Endothelial cell of umbilical vein (primary cell): ENCODE measurements around the gene MEGF10. TPM values are rescaled to one million over a fixed set of nuclear protein-coding genes. Genes with fewer than 3 reads are reported as not detected.

Experiments
- BruUV-seq: library from RNA; stranded (reverse); fragments of 400-500 nt; replicated peaks from 2 replicates; lab custom pipeline; 2021; lab: Mats Ljungman, UMichigan
- CTCF ChIA-PET: fragments of 300-600, 350-600 bp; sonication (Branson Sonifier 250); formaldehyde crosslinking; loops from one replicate; lab custom pipeline; 2021; ENCODE audit warnings: antibody characterized with exemption, inconsistent platforms; lab: Charles Lee
- POLR2A ChIA-PET: fragments of 300-600, 350-600 bp; sonication (Branson Sonifier 250); formaldehyde crosslinking; loops from one replicate; lab custom pipeline; 2021; ENCODE audit warnings: antibody characterized with exemption, inconsistent platforms; lab: Charles Lee
- DNase-seq: peaks from one replicate; pipeline ENCODE4 v3.0.0-alpha.2; 2011; ENCODE audit warnings: low read depth, low spot score
- FAIRE-seq: peaks from 2 replicates; lab custom pipeline; 2011; peaks lifted over from hg19 to GRCh38; lab: Jason Lieb, UNC
- H2AFZ ChIP-seq: 2 replicates; pipeline ENCODE4 v1.6.0; 2012; ENCODE audit warnings: low read depth, low read length, control low read depth, inconsistent platforms
- H3K27ac ChIP-seq: 2 replicates; pipeline ENCODE4 v1.5.1; 2011; ENCODE audit warnings: low read depth, mild to moderate bottlenecking, control low read depth, low read length, moderate library complexity; ENCODE audit not compliant: insufficient read depth
- H3K27me3 ChIP-seq, 2 experiments: 2 replicates each; pipeline versions ENCODE4 v1.6.0 to v1.6.1; 2011; ENCODE audit warnings: low read length in 2 of 2, mixed read lengths in 1 of 2; ENCODE audit not compliant: control insufficient read depth in 2 of 2, insufficient read depth in 2 of 2
- H3K36me3 ChIP-seq, 2 experiments: 2 replicates in 1 of 2; 3 replicates in 1 of 2; pipeline ENCODE4 v1.5.1; 2011; ENCODE audit warnings: low read length in 2 of 2, mild to moderate bottlenecking in 1 of 2, moderate library complexity in 1 of 2; ENCODE audit not compliant: control insufficient read depth in 2 of 2, insufficient read depth in 2 of 2; ENCODE audit errors: extremely low read depth in 1 of 2
- H3K4me1 ChIP-seq: 3 replicates; pipeline ENCODE4 v1.5.1; 2011; ENCODE audit warnings: mild to moderate bottlenecking, low read length; ENCODE audit not compliant: control insufficient read depth, insufficient read depth; ENCODE audit errors: extremely low read depth
- H3K4me2 ChIP-seq: 2 replicates; pipeline ENCODE4 v1.6.1; 2011; ENCODE audit warnings: low read length, control low read depth, mixed read lengths; ENCODE audit not compliant: insufficient read depth
- H3K4me3 ChIP-seq, 3 experiments: fragments of 200-600 bp in 1 of 3; sonication (generic), shearing (Covaris generic) in 1 of 3; replicated peaks in 1 of 3; 2 replicates each; pipeline ENCODE4 v1.5.1; 2011 to 2016; ENCODE audit warnings: control low read depth in 3 of 3, low read length in 3 of 3, mild to moderate bottlenecking in 2 of 3, inconsistent platforms in 1 of 3, low read depth in 1 of 3, moderate library complexity in 1 of 3; ENCODE audit not compliant: insufficient read depth in 1 of 3
- H3K79me2 ChIP-seq: 2 replicates; pipeline ENCODE4 v1.6.0; 2012; ENCODE audit warnings: low read length, inconsistent platforms; ENCODE audit not compliant: control insufficient read depth, insufficient read depth
- H3K9ac ChIP-seq: replicated peaks from 2 replicates; pipeline ENCODE3; 2011; ENCODE audit warnings: low read length, control low read depth; ENCODE audit not compliant: insufficient read depth; ENCODE audit errors: extremely low read depth
- H3K9me1 ChIP-seq: replicated peaks from 3 replicates; pipeline ENCODE4 v1.6.0; 2011; ENCODE audit warnings: mild to moderate bottlenecking, low read length; ENCODE audit not compliant: control insufficient read depth, insufficient read depth; ENCODE audit errors: extremely low read depth
- H3K9me3 ChIP-seq: replicated peaks from 2 replicates; pipeline ENCODE4 v1.5.1; 2012; ENCODE audit warnings: low read length, inconsistent platforms; ENCODE audit not compliant: control insufficient read depth, insufficient read depth
- H4K20me1 ChIP-seq: replicated peaks from 2 replicates; pipeline ENCODE3; 2011; ENCODE audit warnings: mild to moderate bottlenecking, low read length; ENCODE audit not compliant: control insufficient read depth, insufficient read depth; ENCODE audit errors: extremely low read depth
- CTCF ChIP-seq, 2 donors: IDR thresholded peaks; 1 replicate in 1 of 2; 2 replicates in 1 of 2; pipeline ENCODE4 v1.5.1; 2011; ENCODE audit warnings: low read length in 2 of 2, mild to moderate bottlenecking in 2 of 2, moderate library complexity in 2 of 2, control low read depth in 1 of 2, inconsistent platforms in 1 of 2, low read depth in 1 of 2; ENCODE audit not compliant: insufficient read depth in 1 of 2; ENCODE audit errors: extremely low read depth in 1 of 2
- EZH2 ChIP-seq: IDR thresholded peaks from 2 replicates; pipeline ENCODE4 v1.6.1; 2012; ENCODE audit warnings: borderline replicate concordance, low read depth, mild to moderate bottlenecking, moderate library complexity, low read length, inconsistent platforms; ENCODE audit not compliant: severe bottlenecking
- FOS ChIP-seq: IDR thresholded peaks from 2 replicates; pipeline ENCODE4 v1.6.1; 2011; ENCODE audit warnings: mild to moderate bottlenecking, low read length, moderate library complexity, borderline replicate concordance; ENCODE audit not compliant: insufficient read depth
- GATA2 ChIP-seq: IDR thresholded peaks from 2 replicates; pipeline ENCODE4 v1.7.0; 2011; ENCODE audit warnings: low read depth, mild to moderate bottlenecking, moderate library complexity, mixed read lengths, low read length; ENCODE audit not compliant: insufficient read length, insufficient read depth
- JUN ChIP-seq: IDR thresholded peaks from 2 replicates; pipeline ENCODE4 v1.6.1; 2011; ENCODE audit warnings: borderline replicate concordance, low read depth; ENCODE audit not compliant: insufficient read length, insufficient read depth
- MAX ChIP-seq: IDR thresholded peaks from 2 replicates; pipeline ENCODE4 v1.6.1; 2011; ENCODE audit not compliant: insufficient read depth, insufficient read length
- MYC ChIP-seq: IDR thresholded peaks from one replicate; pipeline ENCODE4 v1.6.1; 2011; ENCODE audit warnings: mild to moderate bottlenecking, low read depth, low read length
- POLR2A ChIP-seq: IDR thresholded peaks from 2 replicates; pipeline ENCODE4 v1.6.1; 2012; ENCODE audit warnings: low read depth, mild to moderate bottlenecking, control low read depth, low read length
- POLR2AphosphoS5 ChIP-seq: IDR thresholded peaks from 2 replicates; pipeline ENCODE4 v1.6.1; 2012; ENCODE audit warnings: low read depth, mild to moderate bottlenecking, control low read depth, low read length, moderate library complexity; ENCODE audit not compliant: insufficient read depth
- dilution Hi-C: fragments of 300-500 bp; cut with MboI; formaldehyde crosslinking; loops from one replicate; pipeline ENCODE4 v1.15.0; 2019; ENCODE audit warnings: low sequenced_read_pairs; ENCODE audit not compliant: extremely low pct_ligation_motif_present
- intact Hi-C: fragments of 100-400 bp; cut with micrococcal nuclease; formaldehyde crosslinking; loops from one replicate; pipeline ENCODE4 v1.10.0; 2022
- polyA plus RNA-seq, 4 experiments: library from polyadenylated mRNA; depleted of rRNA in 3 of 4; stranded (reverse) in 3 of 4; unstranded in 1 of 4; fragments of >200 nt; gene quantifications; 2 replicates each; pipeline versions ENCODE4 v1.2.1 to v1.2.3, GENCODE V29; 2011 to 2012; ENCODE audit warnings: missing spikeins in 1 of 4
- total RNA-seq: library from RNA; stranded (reverse); gene quantifications from 2 replicates; pipeline ENCODE4 v1.2.3, GENCODE V29; 2021

Gene MEGF10
- total and polyA plus RNA-seq, 2 donors (not counting 3 experiments of a cell fraction or from before 2014, with no cell fraction given), result 0.30 to 1.00 TPM

DNA sequence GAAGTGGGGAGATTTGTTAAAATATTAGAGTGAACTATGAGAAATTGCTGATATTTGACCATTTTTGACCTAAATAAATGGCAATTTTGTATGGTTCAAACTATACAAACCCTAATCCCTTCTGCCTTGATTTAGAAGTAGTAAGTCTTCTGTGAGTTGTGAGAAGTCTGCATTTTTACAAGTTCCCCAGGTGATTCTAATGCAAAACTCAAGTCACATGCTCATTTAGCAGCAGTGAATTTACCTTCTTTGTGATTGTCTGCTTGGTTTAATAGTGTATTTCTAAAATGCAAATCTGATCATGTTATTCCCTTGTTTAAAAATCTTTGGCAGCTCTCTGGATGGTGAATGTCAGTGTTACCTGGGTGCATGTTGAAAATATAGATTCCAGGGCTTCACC lies 2.8 kb downstream of the MEGF10 start:
- Histone ChIP-seq H3K4me3 (no peak overlapping the region), H3K27ac (no peak overlapping the region), H3K9me1 (no peaks in the 10 kb centered on the region), H3K9ac (no peak overlapping the region), H3K79me2 (no peaks in the 10 kb centered on the region), H3K36me3 (no peaks in the 10 kb centered on the region), H3K4me2 (no peak overlapping the region), H3K27me3 (peaks cover 23 to 34% of the 10 kb centered on the region in 2 experiments), H2AFZ (no peak overlapping the region), H3K9me3 (no peaks in the 10 kb centered on the region), H4K20me1 (no peaks in the 10 kb centered on the region), H3K4me1 (peaks cover 29% of the 10 kb centered on the region)
- no peak for TF ChIP-seq MAX
- TF ChIP-seq POLR2A, result no peak
- TF ChIP-seq CTCF (IDR thresholded peaks at IDR 0.05; ENCODE audit: extremely low read depth in 1 of 2, insufficient read depth in 1 of 2, low read depth in 1 of 2, low read length in 2 of 2), result no peak
- TF ChIP-seq GATA2, result no peak
- no peak for TF ChIP-seq JUN
- TF ChIP-seq MYC, result no peak
- no peak for TF ChIP-seq POLR2AphosphoS5
- TF ChIP-seq EZH2, result no peak
- no peak for TF ChIP-seq FOS
- FAIRE-seq (no peak), DNase-seq (no peak)
- dilution Hi-C loops, result no loop called here
- CTCF ChIA-PET, result interaction anchor here (1.5 kb wide), 1 partner anchor 200 kb away, joined by 6 read pairs; no protein-coding TSS in a partner anchor
- POLR2A ChIA-PET, result no interaction called here
- BruUV-seq, result no TSS peak
- intact Hi-C loops, result no loop called here
